Gastroesophageal sphincter (tissue), 3 donors: ENCODE data around the gene WASHC4.

Source experiments
- CTCF ChIP-seq, 4 experiments: fragments of 200-600 bp in 2 of 4; fragments of 450-650 bp in 2 of 4; sonication (generic) in 1 of 4; IDR thresholded peaks; one replicate each; pipeline ENCODE4 v1.5.1; 2017 to 2019; ENCODE audit warnings: antibody characterized with exemption in 4 of 4, mild to moderate bottlenecking in 2 of 4, moderate library complexity in 2 of 4
- POLR2A ChIP-seq, 2 donors: fragments of 450-650 bp; IDR thresholded peaks; one replicate each; pipeline ENCODE4 v1.6.1; 2017; ENCODE audit warnings: antibody characterized with exemption in 2 of 2, mild to moderate bottlenecking in 2 of 2, moderate library complexity in 1 of 2
- POLR2AphosphoS5 ChIP-seq: sonication (generic); formaldehyde crosslinking; IDR thresholded peaks from one replicate; pipeline ENCODE4 v1.6.1; 2017; ENCODE audit warnings: antibody characterized with exemption

- TF ChIP-seq CTCF (IDR thresholded peaks at IDR 0.05) (no peak), POLR2AphosphoS5 (no peak), POLR2A (IDR thresholded peaks at IDR 0.05) (no peak)
These were observed 91.4 kb downstream of the WASHC4 start for GRCh38 chr12:105198961-105199360.
